SK-N-SH treated with all-trans-retinoic acid at 6 μM for 48 hours (cell line): ENCODE measurements around the gene BPIFB4.

ENCODE experiments used
- PATZ1 ChIP-seq: fragments of 250-450 bp; sonication (Bioruptor Pico); IDR thresholded peaks from 2 replicates; pipeline ENCODE4 v1.8.0; 2020; ENCODE audit warnings: mild to moderate bottlenecking, moderate library complexity, borderline replicate concordance
- ZC3H10 ChIP-seq: fragments of 250-450 bp; sonication (Bioruptor Pico); IDR thresholded peaks from 2 replicates; pipeline ENCODE4 v1.5.1; 2021; ENCODE audit warnings: mild to moderate bottlenecking, moderate library complexity
- ZFP3 ChIP-seq: fragments of 250-450 bp; sonication (Bioruptor Pico); IDR thresholded peaks from 2 replicates; pipeline ENCODE4 v1.5.0; 2020; ENCODE audit warnings: mild to moderate bottlenecking, moderate library complexity
- ZFP30 ChIP-seq: fragments of 450-650 bp; formaldehyde crosslinking; IDR thresholded peaks from 2 replicates; pipeline ENCODE4 v1.5.0; 2022; ENCODE audit warnings: mild to moderate bottlenecking, moderate library complexity

GRCh38 chr20:33083544-33084340 is 4.3 kb downstream of the BPIFB4 start:
- TF ChIP-seq ZFP3 (CRISPR knock-in tag): no peak
- TF ChIP-seq PATZ1 (CRISPR knock-in tag): no peak
- TF ChIP-seq ZFP30 (CRISPR knock-in tag): no peak
- no peak for TF ChIP-seq ZC3H10 (CRISPR knock-in tag)
